GM15510 (cell line): ENCODE data around the gene SYNE2.

Experiments
- POLR2A ChIP-seq: IDR thresholded peaks from 3 replicates; pipeline ENCODE4 v1.6.1; 2011; ENCODE audit warnings: borderline replicate concordance; ENCODE audit not compliant: insufficient read length; ENCODE audit errors: extremely low read depth

SYNE2 gene

DNA sequence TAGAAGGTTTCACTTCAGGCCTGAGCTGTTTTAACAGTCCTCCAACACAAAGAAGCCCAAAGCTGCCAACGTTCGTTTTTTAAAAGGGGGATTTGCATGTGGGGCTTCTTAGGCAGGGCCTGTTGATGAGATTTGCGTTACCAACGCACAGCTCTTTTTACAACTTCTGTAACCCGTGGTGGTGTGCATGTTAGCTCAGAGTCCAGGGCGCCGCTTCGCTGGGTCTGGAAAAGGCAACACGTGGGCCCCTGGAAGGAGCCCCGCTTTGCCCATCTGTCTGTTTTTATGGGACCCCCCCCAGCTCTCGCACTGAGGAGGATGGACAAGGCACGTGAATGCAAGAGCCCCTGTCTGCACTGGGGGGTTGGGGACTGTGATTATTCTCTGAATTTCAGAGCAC lies 357.4 kb downstream of the SYNE2 start:
- no peak for TF ChIP-seq POLR2A

- no peak for TF ChIP-seq POLR2A
Measured at GRCh38 chr14:64212666-64213065, 359.9 kb downstream of the SYNE2 start.

DNA sequence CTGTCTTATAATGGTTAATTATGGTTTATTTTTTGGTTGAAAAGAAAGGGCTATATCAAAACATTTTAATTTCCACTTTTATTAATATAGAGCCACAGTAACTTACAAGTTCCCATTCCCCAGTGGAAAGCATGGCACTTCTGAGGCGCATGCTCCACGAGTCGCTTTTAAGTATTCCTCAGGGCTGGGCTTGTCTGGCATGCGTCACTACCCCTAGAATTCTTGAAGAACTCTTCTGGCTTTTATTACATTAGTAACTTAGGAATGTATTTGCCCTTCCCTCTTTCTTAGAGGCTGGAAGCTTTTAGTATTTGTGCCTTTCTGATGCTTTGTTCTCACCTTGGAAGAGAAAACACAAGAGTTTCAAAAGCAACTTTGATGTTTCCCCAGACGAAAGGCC lies 360.3 kb downstream of the SYNE2 start:
- no peak for TF ChIP-seq POLR2A

- TF ChIP-seq POLR2A: no peak
Measured at GRCh38 chr14:64213853-64214570, 361.2 kb downstream of the SYNE2 start.

DNA sequence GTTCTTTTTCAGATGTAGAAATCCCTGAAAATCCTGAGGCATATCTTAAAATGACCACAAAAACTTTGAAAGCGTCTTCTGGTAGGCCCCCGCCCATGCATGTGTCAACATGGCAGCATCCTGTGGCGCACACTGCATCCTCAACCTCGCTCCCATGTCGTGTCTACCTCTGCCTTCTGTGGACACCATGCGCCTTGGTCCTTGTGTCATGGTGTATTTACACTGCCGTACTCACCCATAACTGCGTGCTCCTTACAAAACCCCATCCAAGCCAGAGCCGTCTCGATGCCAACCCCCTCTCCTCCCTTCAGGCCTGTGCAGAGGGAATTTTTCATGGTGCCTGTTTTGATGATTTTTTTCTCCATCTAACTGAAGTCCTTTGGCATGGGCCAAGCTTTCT lies 362.5 kb downstream of the SYNE2 start:
- TF ChIP-seq POLR2A: no peak

GRCh38 chr14:64215978-64216377 lies 363.2 kb downstream of the SYNE2 start:
- no peak for TF ChIP-seq POLR2A

DNA sequence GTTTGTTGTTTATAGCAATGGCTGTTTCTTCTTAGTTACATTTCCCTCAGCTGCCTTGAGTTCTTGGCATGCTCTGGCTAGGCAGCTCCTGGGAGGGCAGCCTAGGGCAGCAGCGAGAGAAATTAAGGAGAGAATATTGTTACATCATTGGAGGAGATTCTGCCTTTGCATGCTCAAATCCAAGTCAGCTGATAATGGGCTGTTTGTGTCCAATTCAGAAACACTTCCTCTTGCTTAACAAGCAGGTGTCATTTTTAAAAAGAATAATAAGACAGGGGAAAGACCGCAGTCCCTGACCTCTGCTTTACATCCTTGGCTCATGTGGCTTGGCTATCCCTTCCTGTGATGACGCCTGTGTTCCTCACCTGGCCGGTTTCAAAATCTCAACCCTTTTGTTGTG lies 364.5 kb downstream of the SYNE2 start:
- no peak for TF ChIP-seq POLR2A

DNA sequence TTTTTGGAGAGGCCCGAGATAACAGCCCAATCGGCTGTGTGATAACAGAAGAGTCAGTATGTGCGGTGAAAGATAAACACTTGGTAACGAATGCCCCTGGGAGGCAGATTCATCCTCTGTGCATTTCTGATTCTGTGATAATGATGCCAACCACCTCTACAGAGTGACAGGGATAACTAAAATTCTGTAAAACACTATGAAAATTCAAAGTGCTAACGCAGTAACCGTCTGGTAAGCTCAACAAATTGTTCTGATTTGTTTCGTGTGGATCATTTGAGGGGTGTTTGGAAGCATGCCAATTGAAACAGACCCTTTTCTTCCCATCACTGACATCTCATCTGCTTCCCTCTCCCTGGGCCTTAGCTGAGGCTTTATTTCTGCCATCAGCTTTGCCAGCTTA lies 365.0 kb downstream of the SYNE2 start:
- no peak for TF ChIP-seq POLR2A

DNA sequence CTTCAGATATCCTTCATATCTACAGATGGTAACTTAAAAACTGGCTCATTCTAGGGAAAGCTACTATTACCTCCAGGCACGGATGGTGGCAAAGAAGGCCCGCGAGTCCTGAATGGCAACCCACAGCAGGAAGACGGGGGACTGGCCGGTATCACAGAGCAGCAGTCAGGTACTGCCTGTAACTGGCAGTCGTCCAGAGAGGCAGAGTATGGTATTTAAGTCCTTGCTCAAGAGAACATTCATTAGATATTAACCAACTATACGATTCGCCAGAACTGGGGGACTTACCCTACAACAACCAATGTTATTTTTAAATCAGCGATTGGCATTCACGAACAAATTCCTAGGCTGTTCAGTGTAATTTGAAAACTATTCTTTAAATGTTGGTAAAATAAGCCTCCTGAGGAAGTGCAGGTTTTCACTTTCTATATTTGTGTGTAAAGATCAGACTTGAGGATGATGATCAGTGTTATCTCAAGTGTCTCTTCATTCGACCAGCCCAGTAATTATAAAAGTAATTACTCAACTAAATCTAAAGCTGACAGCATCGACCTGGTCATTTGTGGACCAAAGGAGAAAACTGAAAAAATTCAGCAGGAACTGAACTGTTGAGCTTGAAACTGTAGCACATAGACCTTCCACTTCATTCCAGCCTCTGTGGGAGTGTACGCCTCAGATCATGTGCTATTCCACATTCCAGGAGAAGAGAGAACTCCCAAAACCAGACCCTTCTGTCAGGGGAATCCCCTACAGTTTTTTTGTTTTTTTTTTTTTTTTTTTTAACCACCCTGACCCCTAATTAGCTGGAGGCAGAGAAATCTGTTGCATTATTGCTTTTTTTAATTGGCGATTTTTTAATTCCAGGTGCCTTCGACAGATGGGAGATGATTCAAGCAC lies 365.8 kb downstream of the SYNE2 start:
- TF ChIP-seq POLR2A: no peak

DNA sequence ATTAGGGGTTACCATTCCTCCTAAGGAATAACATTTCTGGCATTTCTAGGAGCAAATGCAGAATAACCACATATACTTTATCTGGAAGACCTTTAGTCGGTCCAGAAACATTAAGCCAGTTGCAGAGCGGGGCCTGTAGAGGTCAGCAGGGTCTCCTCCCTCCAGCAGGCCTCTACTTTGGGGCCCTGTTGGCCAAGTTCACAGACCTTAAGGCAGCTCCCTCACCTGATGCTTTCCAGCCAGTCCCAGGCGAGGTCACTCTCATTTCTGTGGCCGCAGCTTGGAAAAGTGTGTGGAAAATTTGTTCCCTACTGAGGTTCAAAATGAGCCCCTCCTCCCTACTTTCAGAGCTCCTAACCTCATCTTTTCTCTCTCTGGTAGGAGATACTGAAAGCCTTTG lies 367.3 kb downstream of the SYNE2 start:
- TF ChIP-seq POLR2A: no peak

GRCh38 chr14:64220466-64220865 lies 367.7 kb downstream of the SYNE2 start:
- TF ChIP-seq POLR2A: no peak

DNA sequence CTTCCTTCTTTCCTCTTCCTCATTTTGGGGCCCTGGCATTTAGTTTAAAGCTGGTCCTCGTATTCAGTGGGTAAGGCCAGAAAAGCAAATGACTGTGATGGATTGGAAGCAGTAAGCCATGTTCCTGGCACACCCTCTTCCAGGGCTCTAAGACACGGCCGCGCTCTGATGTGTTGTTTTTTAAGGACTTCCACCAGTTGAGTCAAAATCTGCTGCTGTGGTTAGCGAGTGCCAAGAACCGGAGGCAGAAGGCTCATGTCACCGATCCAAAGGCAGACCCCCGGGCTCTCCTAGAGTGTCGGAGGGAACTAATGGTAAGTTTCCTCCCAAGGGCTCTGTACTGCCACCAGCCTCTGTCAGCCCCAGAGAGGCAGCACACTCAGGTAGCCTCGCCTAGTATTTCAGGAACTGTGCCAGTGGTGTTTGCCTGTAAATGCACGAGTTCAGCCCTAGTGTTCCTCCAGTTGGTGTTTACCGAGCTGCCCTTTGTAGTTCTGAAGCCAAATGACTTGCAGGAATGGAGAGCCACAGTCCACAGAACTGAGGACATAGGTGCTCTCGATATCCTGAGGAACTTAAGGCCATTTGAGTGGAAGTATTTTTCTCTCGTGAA lies 368.7 kb downstream of the SYNE2 start:
- no peak for TF ChIP-seq POLR2A

DNA sequence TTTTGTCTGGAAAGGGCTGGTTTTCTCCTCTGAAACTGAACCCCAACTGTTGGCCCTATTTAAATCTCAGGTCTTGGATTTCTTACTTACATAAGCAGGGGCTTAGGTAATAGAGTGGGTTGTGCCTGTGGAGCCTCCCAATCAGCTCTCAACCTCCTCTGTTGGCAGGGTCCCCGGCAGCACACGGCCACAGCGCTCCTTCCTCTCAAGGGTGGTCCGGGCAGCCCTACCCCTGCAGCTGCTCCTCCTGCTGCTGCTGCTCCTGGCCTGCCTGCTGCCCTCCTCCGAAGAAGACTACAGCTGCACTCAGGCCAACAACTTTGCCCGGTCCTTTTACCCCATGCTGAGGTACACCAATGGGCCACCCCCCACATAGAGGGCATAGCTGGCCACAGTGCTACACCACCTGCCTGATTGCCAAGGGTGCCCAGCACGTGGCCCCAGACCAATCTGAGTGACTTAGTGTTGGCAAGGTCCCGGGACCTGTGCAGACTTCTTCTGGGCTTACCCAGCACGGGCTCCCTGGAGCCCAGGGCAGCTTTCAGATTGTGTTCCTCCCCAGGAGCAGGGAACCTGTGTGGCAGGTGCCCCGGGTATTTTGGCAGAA lies 372.4 kb downstream of the SYNE2 start:
- no peak for TF ChIP-seq POLR2A

DNA sequence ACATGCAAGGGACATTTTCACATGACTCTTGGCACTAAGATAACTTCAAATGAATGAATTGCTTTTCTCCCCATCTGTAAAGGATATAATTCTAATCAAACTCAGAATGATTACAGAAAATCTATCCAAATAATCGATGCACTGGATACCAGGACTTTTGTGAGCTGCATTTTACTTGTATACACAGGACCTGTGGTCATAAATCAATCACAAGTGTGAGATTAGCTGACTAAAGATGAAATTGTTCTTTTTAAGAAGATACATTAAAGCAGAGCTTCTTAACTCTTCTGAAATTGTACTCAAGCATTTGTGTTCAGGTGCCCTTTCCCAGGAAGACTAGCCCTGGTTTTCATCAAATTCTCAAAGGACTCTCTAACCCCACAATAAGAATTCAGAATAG lies 375.1 kb downstream of the SYNE2 start:
- TF ChIP-seq POLR2A: no peak

- TF ChIP-seq POLR2A: no peak
Measured at GRCh38 chr14:64229489-64229888, 376.7 kb downstream of the SYNE2 start.

DNA sequence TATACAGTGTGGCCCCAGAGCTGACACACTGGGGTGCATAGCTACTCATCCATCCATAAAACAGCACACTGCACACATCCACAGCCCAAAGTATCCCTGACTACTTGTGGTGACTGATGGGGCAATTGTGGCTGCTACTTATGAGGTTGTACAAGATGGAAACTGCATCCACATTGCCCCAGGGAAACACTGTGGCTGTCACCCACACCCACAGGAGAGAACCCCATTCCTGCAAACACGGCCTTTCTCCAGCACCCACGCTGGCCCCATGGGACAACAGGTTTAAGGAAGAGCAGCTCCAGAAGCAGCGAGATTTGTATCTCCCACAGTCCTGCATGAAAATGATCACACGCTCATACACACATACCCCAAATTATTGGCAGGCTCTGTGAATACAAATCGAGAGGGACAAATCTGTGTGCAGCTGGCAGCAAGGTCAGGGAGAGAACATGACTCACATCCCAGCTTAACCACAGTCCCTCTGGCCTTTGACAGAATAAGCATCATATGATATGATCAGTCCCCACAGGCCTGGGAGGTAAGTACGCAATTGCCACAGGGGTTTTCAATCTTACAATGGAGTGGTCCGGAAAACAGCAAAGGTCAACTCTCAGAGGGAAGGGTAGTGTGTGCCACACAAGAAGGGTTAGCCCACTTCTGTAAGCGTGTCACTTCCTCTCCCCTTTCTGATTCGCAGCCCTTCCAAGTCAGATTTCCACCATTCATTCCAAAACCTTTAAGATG lies 379.5 kb downstream of the SYNE2 start:
- TF ChIP-seq POLR2A: no peak
